Mesodermal cell (in vitro differentiated cells): ENCODE measurements around the gene TMEM63C.

Experiments
- H3K27ac ChIP-seq: 2 replicates; pipeline ENCODE4 v1.7.0; 2013; ENCODE audit warnings: mild to moderate bottlenecking, low read depth, low read length, moderate library complexity; ENCODE audit not compliant: severe bottlenecking
- H3K36me3 ChIP-seq: 2 replicates; pipeline ENCODE4 v1.7.1; 2013; ENCODE audit warnings: mild to moderate bottlenecking, low read length, moderate library complexity; ENCODE audit not compliant: control insufficient read depth, insufficient read depth
- H3K4me1 ChIP-seq: one replicate; pipeline ENCODE4 v1.7.1; 2013; ENCODE audit warnings: mild to moderate bottlenecking, low read length; ENCODE audit not compliant: insufficient read depth, control insufficient read depth, poor library complexity, severe bottlenecking
- H3K4me3 ChIP-seq: 2 replicates; pipeline ENCODE4 v1.7.0; 2013; ENCODE audit warnings: low read length, control low read depth, mild to moderate bottlenecking; ENCODE audit not compliant: insufficient read depth, poor library complexity, severe bottlenecking; ENCODE audit errors: extremely low read depth
- H3K9me3 ChIP-seq: 2 replicates; pipeline ENCODE4 v1.7.1; 2013; ENCODE audit warnings: mild to moderate bottlenecking, low read length, moderate library complexity; ENCODE audit not compliant: control insufficient read depth
- WGBS, 2 experiments: methylation state at CpG; one replicate each; pipeline ENCODE4 v1.1.5; 2013; ENCODE audit warnings: missing lambda C conversion rate in 2 of 2; ENCODE audit not compliant: insufficient coverage in 2 of 2; 5-methylcytosine and 5-hydroxymethylcytosine counted together

The TMEM63C gene

DNA sequence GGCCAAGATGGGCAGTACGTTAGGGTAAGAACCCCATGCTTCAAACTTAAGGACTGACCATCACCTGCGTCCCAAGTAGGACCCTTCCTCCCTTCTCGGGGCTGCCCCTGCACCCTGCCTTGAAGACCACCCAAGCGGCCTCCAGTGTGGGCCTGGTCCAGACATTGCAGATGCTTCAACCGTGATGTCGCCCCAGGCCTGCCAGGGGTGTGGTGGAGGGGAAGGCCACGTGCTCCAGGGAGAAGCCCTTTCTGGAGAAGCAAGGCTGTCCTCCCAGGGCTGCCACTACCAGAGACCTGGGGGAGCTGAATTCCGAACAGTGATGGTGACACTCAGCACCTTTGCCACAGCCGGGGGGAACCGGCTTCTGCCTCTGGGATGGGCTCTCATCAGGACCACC lies 76.1 kb downstream of the TMEM63C start:
- Histone ChIP-seq H3K27ac (no peak overlapping the region), H3K4me3 (no peak overlapping the region), H3K36me3 (no peaks in the 10 kb centered on the region), H3K9me3 (no peaks in the 10 kb centered on the region), H3K4me1 (no peaks in the 10 kb centered on the region)
- WGBS, 2 experiments: 93 to 97% methylated on average over 5 to 9 of the region's 10 CpGs

DNA sequence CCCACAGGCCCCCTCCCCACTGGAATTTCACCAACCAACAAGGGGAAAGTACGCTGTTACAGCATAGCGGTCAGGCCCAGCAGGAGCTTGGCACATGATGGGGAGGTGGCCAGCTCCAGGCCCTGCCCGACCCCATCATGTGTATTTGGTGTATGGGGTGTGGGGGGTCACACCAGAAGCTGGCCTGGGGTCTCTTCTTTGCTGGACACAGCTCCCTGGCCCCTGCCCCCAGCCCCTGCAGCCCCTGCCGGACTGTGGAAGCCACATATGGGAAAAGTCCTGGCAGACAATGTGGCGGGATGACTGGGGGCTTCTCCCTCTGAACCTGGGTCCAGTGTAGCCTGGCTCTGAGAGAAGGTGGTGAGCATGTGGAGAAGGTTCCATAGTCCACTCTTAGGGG lies 77.0 kb downstream of the TMEM63C start:
- WGBS, 2 experiments: 97 to 100% methylated on average over 1 to 3 of the region's 5 CpGs
- H3K4me3 ChIP-seq: no peak overlapping the region
- no peaks in the 10 kb centered on the region for H3K36me3 ChIP-seq
- H3K27ac ChIP-seq: no peak overlapping the region
- no peaks in the 10 kb centered on the region for H3K9me3 ChIP-seq
- no peaks in the 10 kb centered on the region for H3K4me1 ChIP-seq

DNA sequence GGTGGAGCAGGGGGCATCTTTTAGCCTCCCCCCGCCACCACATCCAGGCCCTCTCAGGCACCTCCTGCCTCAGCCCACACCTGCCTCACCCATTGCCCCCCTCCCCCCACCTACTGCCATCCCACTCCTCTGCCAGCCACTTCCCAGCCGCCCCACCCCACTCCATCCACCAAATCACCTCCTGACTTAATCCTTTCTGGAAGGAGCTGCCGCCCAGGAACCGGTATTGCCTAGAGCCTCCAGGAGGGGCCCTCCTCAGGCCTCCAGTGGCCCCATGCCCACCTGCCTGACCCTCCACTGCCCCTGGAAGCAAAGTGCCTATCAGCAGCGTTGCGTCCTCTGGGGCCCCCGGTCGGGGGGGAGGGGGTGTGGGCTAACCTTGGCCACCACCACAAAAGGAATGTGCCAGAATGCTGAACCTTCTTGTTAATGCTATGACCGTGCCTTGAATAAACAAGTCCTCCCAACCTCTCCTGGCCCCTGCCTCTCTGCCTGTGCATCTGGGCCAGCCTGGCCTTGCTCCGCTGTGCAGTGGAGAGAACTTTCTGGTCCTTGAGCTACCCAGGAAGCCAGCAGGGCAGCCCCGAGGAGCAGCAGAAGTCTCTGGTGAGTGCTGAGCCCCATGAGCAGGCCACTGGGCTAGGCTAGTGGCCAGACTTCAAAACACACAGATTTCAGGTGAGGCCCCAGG lies 77.6 kb downstream of the TMEM63C start:
- Histone ChIP-seq H3K27ac (no peak overlapping the region), H3K9me3 (no peaks in the 10 kb centered on the region), H3K4me1 (no peaks in the 10 kb centered on the region), H3K36me3 (no peaks in the 10 kb centered on the region), H3K4me3 (no peak overlapping the region)
- 75 to 83% methylated on average over 8 to 9 of the region's 11 CpGs for WGBS, 2 experiments

DNA sequence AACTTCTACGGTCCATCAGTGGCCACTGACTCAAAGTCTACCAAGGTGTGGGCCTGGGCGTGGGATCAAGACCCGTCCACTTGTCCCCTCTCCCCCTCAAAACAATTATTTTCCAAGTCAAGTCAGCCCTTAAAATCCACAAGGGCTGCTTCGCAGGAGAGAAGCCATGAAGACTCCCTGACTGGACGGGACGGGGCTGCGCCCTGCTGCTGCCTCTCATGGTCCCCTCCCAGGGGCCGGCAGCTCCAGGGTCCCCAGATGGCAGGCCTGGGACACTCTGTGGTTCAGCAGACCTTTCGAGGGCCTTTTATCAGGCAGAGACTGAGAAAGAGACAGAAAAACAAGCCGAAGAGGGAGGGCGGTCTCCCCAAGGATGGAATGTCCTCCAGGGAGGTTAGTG lies 78.6 kb downstream of the TMEM63C start:
- no peaks in the 10 kb centered on the region for H3K36me3 ChIP-seq
- 94 to 97% methylated on average over 10 to 11 of the region's 11 CpGs for WGBS, 2 experiments
- H3K9me3 ChIP-seq: no peaks in the 10 kb centered on the region
- H3K4me3 ChIP-seq: no peak overlapping the region
- no peaks in the 10 kb centered on the region for H3K4me1 ChIP-seq
- H3K27ac ChIP-seq: no peak overlapping the region

DNA sequence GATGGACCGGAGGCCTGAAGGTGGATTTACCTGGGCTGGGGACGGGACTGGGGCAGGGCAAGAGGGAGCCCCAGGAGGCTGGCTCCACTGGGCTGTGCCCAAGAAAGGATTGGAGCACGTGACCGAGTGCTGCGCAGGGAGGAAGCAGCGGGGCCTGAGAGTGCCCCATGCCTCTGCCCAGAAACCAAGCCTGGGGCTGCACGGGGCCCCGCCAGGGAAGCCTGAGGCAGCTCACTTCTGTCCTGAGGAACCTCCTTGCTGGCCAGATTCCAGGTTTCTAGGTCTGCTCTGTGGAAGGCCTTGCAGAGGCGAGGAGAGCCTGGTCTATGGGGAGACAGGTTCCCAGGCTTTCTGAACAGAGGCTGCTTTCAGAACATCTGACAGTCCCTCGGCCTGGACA lies 79.0 kb downstream of the TMEM63C start:
- WGBS, 2 experiments: 90 to 92% methylated on average over 8 to 10 of the region's 10 CpGs
- no peaks in the 10 kb centered on the region for H3K36me3 ChIP-seq
- no peak overlapping the region for H3K27ac ChIP-seq
- H3K4me1 ChIP-seq: no peaks in the 10 kb centered on the region
- H3K4me3 ChIP-seq: no peak overlapping the region
- H3K9me3 ChIP-seq: no peaks in the 10 kb centered on the region

DNA sequence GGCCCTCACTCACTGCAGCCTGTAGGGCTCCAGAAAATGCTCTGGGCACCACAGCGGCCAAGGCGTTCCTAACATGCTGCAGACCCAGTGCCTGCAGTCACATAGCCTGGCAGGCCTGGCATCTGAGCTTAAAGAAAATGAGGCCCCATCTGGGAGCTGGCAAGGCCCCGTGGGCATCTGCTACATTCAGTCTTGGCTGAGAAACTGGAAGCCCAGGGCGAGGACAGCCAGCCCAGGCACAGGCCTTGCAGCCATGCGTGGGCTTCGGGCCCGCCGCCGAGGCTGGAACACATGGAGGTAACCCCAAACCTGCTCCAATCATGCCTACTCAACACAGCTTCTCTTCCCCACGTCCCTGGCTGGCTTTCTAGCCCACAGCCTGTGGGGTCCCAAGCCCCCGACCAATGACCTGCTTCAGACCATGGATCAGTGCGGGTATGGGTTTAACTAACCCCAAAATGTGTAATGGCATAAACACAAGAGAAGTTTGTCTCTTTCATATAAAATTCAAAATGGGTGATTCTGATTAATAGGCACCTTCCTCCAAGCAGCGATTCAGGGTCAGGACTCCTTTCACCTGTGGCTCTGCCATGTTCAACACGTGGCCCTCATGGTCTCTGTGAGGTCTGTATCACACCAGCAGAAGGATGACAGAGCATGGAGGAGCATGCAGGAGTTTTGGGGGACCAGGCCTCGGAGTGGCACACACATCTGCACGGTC lies 83.0 kb downstream of the TMEM63C start:
- H3K27ac ChIP-seq: no peak overlapping the region
- H3K9me3 ChIP-seq: no peaks in the 10 kb centered on the region
- no peaks in the 10 kb centered on the region for H3K36me3 ChIP-seq
- H3K4me1 ChIP-seq: no peaks in the 10 kb centered on the region
- H3K4me3 ChIP-seq: no peak overlapping the region
- WGBS, 2 experiments: 92 to 93% methylated on average over 12 to 16 of the region's 16 CpGs

DNA sequence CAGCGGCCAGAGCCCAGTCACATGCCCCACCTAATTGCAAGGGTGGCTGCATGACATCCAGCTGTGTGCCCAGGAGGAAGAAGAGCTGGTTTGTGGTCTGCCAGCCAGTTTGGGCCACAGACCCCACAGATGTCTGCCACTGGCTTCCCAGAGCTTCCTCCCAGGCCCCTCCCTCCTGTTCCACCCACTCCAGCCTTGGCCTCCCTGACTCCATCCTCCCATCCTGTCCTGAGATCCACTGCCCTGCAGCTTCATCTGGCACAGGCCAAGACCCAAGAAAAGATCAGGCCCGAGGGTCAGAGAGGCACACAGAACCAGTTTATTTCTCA lies 83.6 kb downstream of the TMEM63C start:
- Histone ChIP-seq H3K36me3 (no peaks in the 10 kb centered on the region), H3K9me3 (no peaks in the 10 kb centered on the region), H3K4me1 (no peaks in the 10 kb centered on the region), H3K27ac (no peak overlapping the region), H3K4me3 (no peak overlapping the region)
- WGBS, 2 experiments: 92 to 100% methylated on average over 1 of the region's 2 CpGs

DNA sequence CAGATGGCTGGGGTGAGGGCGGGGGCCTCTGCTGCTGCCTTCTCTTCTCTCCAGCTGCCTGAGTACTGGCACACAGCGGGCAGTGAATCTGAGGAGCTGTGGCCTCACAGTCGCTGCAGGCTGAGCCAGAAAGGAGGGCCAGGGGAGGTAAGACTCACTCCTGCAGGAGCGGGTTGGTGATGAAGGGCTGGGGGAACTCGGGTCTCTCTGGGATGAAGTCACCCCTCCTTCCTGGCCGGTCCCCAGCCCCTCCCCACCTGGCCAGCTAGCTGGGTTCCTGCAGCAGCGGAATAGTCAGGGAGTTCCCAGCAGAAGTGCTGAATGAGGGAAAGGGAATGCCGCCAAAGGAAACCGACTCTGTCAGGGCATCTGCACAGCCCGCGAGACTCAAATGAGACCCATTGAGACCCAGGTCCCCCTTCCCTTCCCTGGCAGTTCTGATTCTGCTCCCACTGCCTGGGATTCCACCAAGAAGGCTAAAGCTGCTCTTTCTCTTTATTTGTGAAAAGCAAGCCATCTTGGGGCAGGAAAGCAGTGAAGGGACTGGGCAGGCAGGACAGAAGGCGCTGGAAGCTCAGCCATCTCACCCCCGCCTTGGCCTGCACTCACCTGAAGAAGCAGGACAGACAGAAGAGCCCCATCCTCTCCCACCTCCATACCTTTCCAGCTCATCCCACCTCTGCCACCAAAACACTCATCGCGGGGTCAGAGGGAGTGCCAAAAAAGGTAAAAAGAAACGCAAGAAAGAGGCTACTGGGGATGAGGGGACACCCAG lies 84.2 kb downstream of the TMEM63C start:
- Histone ChIP-seq H3K4me3 (no peak overlapping the region), H3K27ac (no peak overlapping the region), H3K9me3 (no peaks in the 10 kb centered on the region), H3K36me3 (no peaks in the 10 kb centered on the region), H3K4me1 (no peaks in the 10 kb centered on the region)
- 82 to 84% methylated on average over 7 to 12 of the region's 16 CpGs for WGBS, 2 experiments

DNA sequence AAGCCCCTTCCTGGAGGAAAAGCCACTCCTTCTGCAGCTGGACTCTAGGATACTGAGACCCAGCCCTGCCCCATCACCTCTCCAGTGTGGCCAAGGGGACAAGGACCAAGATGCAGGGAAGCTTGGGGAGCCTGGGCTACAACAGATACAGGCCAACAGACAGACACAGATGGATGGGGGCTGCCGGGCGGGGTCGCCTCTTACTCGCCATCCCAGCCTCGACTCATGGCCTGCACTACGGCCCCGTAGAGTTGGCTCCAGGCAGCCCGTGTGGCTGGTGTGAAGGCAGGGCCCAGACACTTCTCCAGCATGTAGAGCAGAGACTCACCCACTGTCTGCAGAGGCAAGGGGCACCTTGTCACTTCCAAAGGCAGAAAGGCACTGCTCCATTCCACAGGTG lies 84.7 kb downstream of the TMEM63C start:
- 82 to 92% methylated on average over 8 of the region's 8 CpGs for WGBS, 2 experiments
- H3K36me3 ChIP-seq: no peaks in the 10 kb centered on the region
- H3K4me3 ChIP-seq: no peak overlapping the region
- H3K27ac ChIP-seq: no peak overlapping the region
- H3K9me3 ChIP-seq: no peaks in the 10 kb centered on the region
- H3K4me1 ChIP-seq: no peaks in the 10 kb centered on the region

DNA sequence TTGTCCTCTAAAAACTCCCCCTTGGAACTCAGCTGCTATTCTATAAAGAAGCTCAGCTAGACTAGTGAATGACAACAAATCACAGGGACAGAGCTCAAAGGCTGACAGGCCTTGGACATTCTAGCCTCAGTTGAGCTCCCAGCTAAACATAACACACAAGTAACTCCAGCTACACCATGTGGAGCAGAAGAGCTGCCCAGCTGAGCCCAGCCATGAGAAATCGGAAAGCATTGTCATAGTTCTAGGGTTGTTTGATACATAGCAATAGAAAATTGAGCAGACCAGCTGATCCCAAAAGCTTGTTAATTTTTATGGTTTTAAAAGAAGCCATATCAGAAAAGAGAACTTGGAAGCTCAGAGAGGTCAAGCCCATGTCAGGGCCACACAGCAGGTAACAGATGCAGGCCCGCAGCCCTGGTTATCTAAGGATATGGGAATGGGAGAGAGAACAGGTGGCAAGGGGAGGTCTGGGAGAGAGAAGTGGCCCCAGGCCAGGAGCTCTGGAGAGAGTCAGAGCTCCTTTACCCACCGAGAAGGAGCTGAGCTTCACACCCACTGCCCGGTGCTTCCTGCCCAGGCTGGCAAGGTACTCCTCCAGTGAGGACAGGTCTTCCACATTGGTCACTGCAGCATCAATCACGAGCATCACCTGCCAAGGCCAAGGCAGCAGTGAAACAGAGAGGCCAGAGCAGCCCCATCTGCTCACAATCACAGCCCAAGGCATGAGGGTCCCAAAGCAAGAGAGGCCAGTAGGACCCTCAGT lies 86.5 kb downstream of the TMEM63C start:
- Histone ChIP-seq H3K36me3 (no peaks in the 10 kb centered on the region), H3K9me3 (no peaks in the 10 kb centered on the region), H3K27ac (no peak overlapping the region), H3K4me1 (no peaks in the 10 kb centered on the region), H3K4me3 (no peak overlapping the region)
- WGBS, 2 experiments: 89 to 90% methylated on average over 5 of the region's 5 CpGs
